ENCODE results near the gene ACVR2A.

DNA sequence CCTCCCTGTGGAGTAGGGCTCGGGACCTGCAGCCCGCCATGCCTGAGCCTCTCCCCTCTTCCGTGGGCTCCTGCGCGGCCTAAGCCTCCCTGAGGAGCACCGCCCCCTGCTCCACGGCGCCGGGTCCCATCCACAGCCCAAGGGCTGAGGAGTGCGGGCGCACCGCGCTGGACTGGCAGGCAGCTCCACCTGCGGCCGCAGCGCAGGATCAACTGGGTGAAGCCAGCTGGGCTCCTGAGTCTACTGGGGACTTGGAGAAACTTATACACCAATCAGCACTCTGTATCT lies 17.8 kb upstream of the ACVR2A start:
- TF ChIP-seq, protein P1, sequence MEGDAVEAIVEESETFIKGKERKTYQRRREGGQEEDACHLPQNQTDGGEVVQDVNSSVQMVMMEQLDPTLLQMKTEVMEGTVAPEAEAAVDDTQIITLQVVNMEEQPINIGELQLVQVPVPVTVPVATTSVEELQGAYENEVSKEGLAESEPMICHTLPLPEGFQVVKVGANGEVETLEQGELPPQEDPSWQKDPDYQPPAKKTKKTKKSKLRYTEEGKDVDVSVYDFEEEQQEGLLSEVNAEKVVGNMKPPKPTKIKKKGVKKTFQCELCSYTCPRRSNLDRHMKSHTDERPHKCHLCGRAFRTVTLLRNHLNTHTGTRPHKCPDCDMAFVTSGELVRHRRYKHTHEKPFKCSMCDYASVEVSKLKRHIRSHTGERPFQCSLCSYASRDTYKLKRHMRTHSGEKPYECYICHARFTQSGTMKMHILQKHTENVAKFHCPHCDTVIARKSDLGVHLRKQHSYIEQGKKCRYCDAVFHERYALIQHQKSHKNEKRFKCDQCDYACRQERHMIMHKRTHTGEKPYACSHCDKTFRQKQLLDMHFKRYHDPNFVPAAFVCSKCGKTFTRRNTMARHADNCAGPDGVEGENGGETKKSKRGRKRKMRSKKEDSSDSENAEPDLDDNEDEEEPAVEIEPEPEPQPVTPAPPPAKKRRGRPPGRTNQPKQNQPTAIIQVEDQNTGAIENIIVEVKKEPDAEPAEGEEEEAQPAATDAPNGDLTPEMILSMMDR (IDR thresholded peaks at IDR 0.05), result no peak
- no peak for TF ChIP-seq POLR2A (IDR thresholded peaks at IDR 0.05)
